HCT116 (cell line): ENCODE measurements around the gene RAB3C.

ENCODE experiments used
- CBX3 ChIP-seq: IDR thresholded peaks from 2 replicates; pipeline ENCODE4 v1.6.1; 2012; ENCODE audit warnings: low read depth
- CEBPB ChIP-seq: IDR thresholded peaks from 2 replicates; pipeline ENCODE4 v1.6.1; 2012; ENCODE audit warnings: low read depth
- CTCF ChIP-seq, 3 experiments: fragments of 200-600 bp in 1 of 3; sonication (generic) in 1 of 3; IDR thresholded peaks in 2 of 3; conservative IDR thresholded peaks in 1 of 3; 2 replicates each; pipeline ENCODE4 v1.5.1; 2012 to 2017; ENCODE audit warnings: low read depth in 2 of 3, low read length in 2 of 3, antibody characterized with exemption in 1 of 3, borderline replicate concordance in 1 of 3, control low read depth in 1 of 3, mild to moderate bottlenecking in 1 of 3, mixed read lengths in 1 of 3, mixed run types in 1 of 3, moderate library complexity in 1 of 3; ENCODE audit not compliant: insufficient read depth in 1 of 3
- EZH2 ChIP-seq: fragments of 200-600 bp; sonication (generic); IDR thresholded peaks from 2 replicates; pipeline ENCODE4 v1.6.1; 2017; ENCODE audit warnings: antibody characterized with exemption, mixed run types
- EZH2phosphoT487 ChIP-seq: fragments of 200-600 bp; IDR thresholded peaks from 2 replicates; pipeline ENCODE4 v1.6.1; 2018; ENCODE audit warnings: antibody characterized with exemption, borderline replicate concordance
- JUND ChIP-seq: IDR thresholded peaks from 2 replicates; pipeline ENCODE4 v1.6.1; 2012
- MAX ChIP-seq: IDR thresholded peaks from 2 replicates; pipeline ENCODE4 v1.6.1; 2012
- POLR2A ChIP-seq: IDR thresholded peaks from 2 replicates; pipeline ENCODE4 v1.7.0; 2011; ENCODE audit warnings: borderline replicate concordance; ENCODE audit not compliant: insufficient read depth, insufficient read length; ENCODE audit errors: extremely low read depth
- POLR2AphosphoS5 ChIP-seq: IDR thresholded peaks from 2 replicates; pipeline ENCODE4 v1.6.1; 2011; ENCODE audit warnings: mild to moderate bottlenecking, low read depth, low read length, moderate library complexity
- RAD21 ChIP-seq: IDR thresholded peaks from 2 replicates; pipeline ENCODE4 v1.6.1; 2012; ENCODE audit warnings: low read depth, mild to moderate bottlenecking
- SIN3A ChIP-seq: IDR thresholded peaks from 2 replicates; pipeline ENCODE4 v1.6.1; 2012; ENCODE audit warnings: low read depth
- YY1 ChIP-seq: IDR thresholded peaks from 2 replicates; pipeline ENCODE4 v1.6.1; 2011; ENCODE audit warnings: low read length, low read depth, moderate library complexity, mild to moderate bottlenecking; ENCODE audit not compliant: insufficient replicate concordance; ENCODE audit errors: extremely low read depth
- TF ChIP-seq, protein P1 (sequence below): IDR thresholded peaks from 2 replicates; pipeline ENCODE4 v1.6.1; 2012; ENCODE audit warnings: low read depth

DNA sequence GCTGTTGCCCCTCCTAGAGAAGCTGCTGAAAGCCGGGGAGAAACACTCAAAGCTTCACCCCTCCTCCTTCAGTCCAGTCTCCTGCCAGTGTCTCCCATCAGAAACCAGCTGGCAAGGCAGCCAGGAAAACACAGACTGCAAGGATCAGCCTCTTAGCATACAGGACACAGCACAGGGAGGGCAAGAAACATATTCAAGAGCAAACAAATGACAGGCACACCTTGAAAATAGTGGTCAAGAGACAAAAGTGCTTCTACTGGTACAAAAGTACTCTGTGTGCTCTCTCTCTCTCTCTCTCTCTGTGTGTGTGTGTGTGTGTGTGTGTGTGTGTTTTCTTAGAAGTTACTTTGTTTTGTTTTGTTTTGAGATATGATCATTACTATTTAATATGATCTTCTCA, 227.2 kb downstream of the RAB3C start:
- TF ChIP-seq CTCF (IDR thresholded peaks at IDR 0.05 in 2 of 3, conservative IDR thresholded peaks at IDR 0.05 in 1 of 3; ENCODE audit: borderline replicate concordance in 1 of 3, insufficient read depth in 1 of 3, low read depth in 2 of 3, low read length in 2 of 3) = no peak
- TF ChIP-seq MAX = no peak
- TF ChIP-seq EZH2 = no peak
- TF ChIP-seq RAD21 = no peak
- TF ChIP-seq CEBPB = no peak
- TF ChIP-seq POLR2A = no peak
- TF ChIP-seq POLR2AphosphoS5 = no peak
- no peak for TF ChIP-seq JUND
- TF ChIP-seq, protein P1, sequence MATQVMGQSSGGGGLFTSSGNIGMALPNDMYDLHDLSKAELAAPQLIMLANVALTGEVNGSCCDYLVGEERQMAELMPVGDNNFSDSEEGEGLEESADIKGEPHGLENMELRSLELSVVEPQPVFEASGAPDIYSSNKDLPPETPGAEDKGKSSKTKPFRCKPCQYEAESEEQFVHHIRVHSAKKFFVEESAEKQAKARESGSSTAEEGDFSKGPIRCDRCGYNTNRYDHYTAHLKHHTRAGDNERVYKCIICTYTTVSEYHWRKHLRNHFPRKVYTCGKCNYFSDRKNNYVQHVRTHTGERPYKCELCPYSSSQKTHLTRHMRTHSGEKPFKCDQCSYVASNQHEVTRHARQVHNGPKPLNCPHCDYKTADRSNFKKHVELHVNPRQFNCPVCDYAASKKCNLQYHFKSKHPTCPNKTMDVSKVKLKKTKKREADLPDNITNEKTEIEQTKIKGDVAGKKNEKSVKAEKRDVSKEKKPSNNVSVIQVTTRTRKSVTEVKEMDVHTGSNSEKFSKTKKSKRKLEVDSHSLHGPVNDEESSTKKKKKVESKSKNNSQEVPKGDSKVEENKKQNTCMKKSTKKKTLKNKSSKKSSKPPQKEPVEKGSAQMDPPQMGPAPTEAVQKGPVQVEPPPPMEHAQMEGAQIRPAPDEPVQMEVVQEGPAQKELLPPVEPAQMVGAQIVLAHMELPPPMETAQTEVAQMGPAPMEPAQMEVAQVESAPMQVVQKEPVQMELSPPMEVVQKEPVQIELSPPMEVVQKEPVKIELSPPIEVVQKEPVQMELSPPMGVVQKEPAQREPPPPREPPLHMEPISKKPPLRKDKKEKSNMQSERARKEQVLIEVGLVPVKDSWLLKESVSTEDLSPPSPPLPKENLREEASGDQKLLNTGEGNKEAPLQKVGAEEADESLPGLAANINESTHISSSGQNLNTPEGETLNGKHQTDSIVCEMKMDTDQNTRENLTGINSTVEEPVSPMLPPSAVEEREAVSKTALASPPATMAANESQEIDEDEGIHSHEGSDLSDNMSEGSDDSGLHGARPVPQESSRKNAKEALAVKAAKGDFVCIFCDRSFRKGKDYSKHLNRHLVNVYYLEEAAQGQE = no peak
- no peak for TF ChIP-seq YY1
- TF ChIP-seq EZH2phosphoT487 = no peak
- no peak for TF ChIP-seq CBX3
- TF ChIP-seq SIN3A = no peak
